K562 (cell line): ENCODE measurements around the gene SLC10A3. TPM values are rescaled to one million over a fixed set of nuclear protein-coding genes. Genes with fewer than 3 reads are reported as not detected.
A peak's percentile ranks its signal among the peaks of the same experiment; 100 is the strongest.

Experiments used
- ATAC-seq: fragments of 200-7000 bp; cut with Tn5 transposase; 3 replicates; pipeline ENCODE4 v1.9.1; 2020; ENCODE audit warnings: moderate library complexity
- BruUV-seq: library from RNA; stranded (reverse); fragments of 400-500 nt; replicated peaks from 2 replicates; lab custom pipeline; 2021; lab: Mats Ljungman, UMichigan
- CTCF ChIA-PET: fragments of 300-600 bp; formaldehyde crosslinking; extraction: SDS; loops from one replicate; lab custom pipeline; 2021; ENCODE audit warnings: low intra/inter-chr PET ratio; lab: Yijun Ruan, JAX
- POLR2A ChIA-PET: fragments of 300-600, 350-650 bp; sonication (Branson Sonifier 250); formaldehyde crosslinking; extraction: SDS; loops from one replicate; lab custom pipeline; 2021; ENCODE audit warnings: antibody characterized with exemption, inconsistent platforms; lab: Yijun Ruan, JAX
- DNase-seq, 4 experiments: peaks; one replicate each; pipeline versions ENCODE4 v3.0.0 to v3.0.0-alpha.2; 2011 to 2018; ENCODE audit warnings: low spot score in 3 of 4, mixed read lengths in 3 of 4; ENCODE audit errors: extremely low read depth in 1 of 4
- FAIRE-seq: peaks from 2 replicates; lab custom pipeline; 2011; peaks lifted over from hg19 to GRCh38; lab: Jason Lieb, UNC
- H2AFZ ChIP-seq: 2 replicates; pipeline ENCODE4 v1.6.0; 2011; ENCODE audit warnings: low read depth, low read length, control low read depth, inconsistent platforms
- H3K27ac ChIP-seq: fragments of 200-600 bp; 3 replicates; pipeline ENCODE4 v1.8.0; 2011; ENCODE audit warnings: low read depth, mild to moderate bottlenecking, control low read depth, inconsistent platforms, low read length, moderate library complexity, mixed read lengths; ENCODE audit errors: extremely low read depth
- H3K27me3 ChIP-seq, 2 experiments: fragments of 300-600 bp in 1 of 2; 2 replicates in 1 of 2; 3 replicates in 1 of 2; pipeline versions ENCODE4 v1.6.0 to v1.8.0; 2011; ENCODE audit warnings: inconsistent platforms in 2 of 2, low read length in 2 of 2, mild to moderate bottlenecking in 1 of 2, mixed read lengths in 1 of 2, moderate library complexity in 1 of 2; ENCODE audit not compliant: control insufficient read depth in 2 of 2, insufficient read depth in 2 of 2
- H3K36me3 ChIP-seq: fragments of 300-600 bp; 3 replicates; pipeline ENCODE4 v1.8.0; 2011; ENCODE audit warnings: mild to moderate bottlenecking, low read length, inconsistent platforms; ENCODE audit not compliant: control insufficient read depth, insufficient read depth
- H3K4me1 ChIP-seq, 2 experiments: fragments of 200-600 bp in 1 of 2; replicated peaks in 1 of 2; 2 replicates in 1 of 2; 3 replicates in 1 of 2; pipeline versions ENCODE4 v1.5.1 to v1.8.0; 2011; ENCODE audit warnings: inconsistent platforms in 2 of 2, low read length in 2 of 2, mild to moderate bottlenecking in 1 of 2, mixed read lengths in 1 of 2, moderate library complexity in 1 of 2; ENCODE audit not compliant: control insufficient read depth in 2 of 2, insufficient read depth in 2 of 2
- H3K4me2 ChIP-seq: 2 replicates; pipeline ENCODE4 v1.6.1; 2011; ENCODE audit warnings: low read length, control low read depth, inconsistent platforms, mixed read lengths; ENCODE audit not compliant: insufficient read depth
- H3K4me3 ChIP-seq: fragments of 200-600 bp; sonication (generic), shearing (Covaris generic); 2 replicates; pipeline ENCODE4 v1.5.1; 2016; ENCODE audit warnings: control low read depth, inconsistent platforms
- H3K79me2 ChIP-seq: fragments of 200-600 bp; 3 replicates; pipeline ENCODE4 v1.8.0; 2011; ENCODE audit warnings: low read length, inconsistent platforms; ENCODE audit not compliant: control insufficient read depth, insufficient read depth
- H3K9ac ChIP-seq, 2 experiments: 2 replicates each; pipeline versions ENCODE4 v1.6.0 to v1.6.1; 2011; ENCODE audit warnings: low read depth in 2 of 2, low read length in 2 of 2, control low read depth in 1 of 2, inconsistent platforms in 1 of 2, mild to moderate bottlenecking in 1 of 2, mixed read lengths in 1 of 2; ENCODE audit not compliant: insufficient read depth in 1 of 2
- H3K9me1 ChIP-seq: one replicate; pipeline ENCODE4 v1.6.0; 2011; ENCODE audit warnings: inconsistent platforms, mild to moderate bottlenecking, low read length, moderate library complexity; ENCODE audit not compliant: control insufficient read depth, insufficient read depth
- H3K9me3 ChIP-seq: replicated peaks from 2 replicates; pipeline ENCODE4 v1.5.1; 2011; ENCODE audit warnings: low read depth, low read length, inconsistent platforms; ENCODE audit not compliant: control insufficient read depth, insufficient read depth
- H4K20me1 ChIP-seq: replicated peaks from 2 replicates; pipeline ENCODE4 v1.6.1; 2011; ENCODE audit warnings: low read length, inconsistent platforms, mixed read lengths; ENCODE audit not compliant: control insufficient read depth, insufficient read depth
- FOXM1 ChIP-seq, 2 experiments: fragments of 450-650 bp in 1 of 2; sonication (generic) in 1 of 2; formaldehyde crosslinking in 1 of 2; IDR thresholded peaks; 2 replicates each; pipeline versions ENCODE4 v1.6.1 to v1.9.0; 2017 to 2022; ENCODE audit warnings: low read depth in 2 of 2, mild to moderate bottlenecking in 2 of 2, missing genetic modification reagents in 1 of 2, moderate library complexity in 1 of 2
- KDM5B ChIP-seq: fragments of 200-600 bp; sonication (generic); IDR thresholded peaks from 2 replicates; pipeline ENCODE4 v1.6.1; 2012; ENCODE audit warnings: low read depth, mild to moderate bottlenecking, moderate library complexity, low read length, control low read depth, inconsistent platforms; ENCODE audit not compliant: insufficient replicate concordance
- MXI1 ChIP-seq: IDR thresholded peaks from 2 replicates; pipeline ENCODE4 v1.6.1; 2011; ENCODE audit warnings: low read depth, mild to moderate bottlenecking, improper control_type of control experiment, low read length
- NCOA2 ChIP-seq, 2 experiments: fragments of 450-650 bp; IDR thresholded peaks; 2 replicates each; pipeline ENCODE4 v1.6.1; 2018; ENCODE audit warnings: mild to moderate bottlenecking in 2 of 2, moderate library complexity in 1 of 2; ENCODE audit not compliant: partially characterized antibody in 2 of 2
- NCOA6 ChIP-seq: fragments of 450-650 bp; IDR thresholded peaks from 2 replicates; pipeline ENCODE4 v1.6.1; 2017; ENCODE audit warnings: mild to moderate bottlenecking
- NFIX ChIP-seq: fragments of 250-450 bp; sonication (Bioruptor Pico); IDR thresholded peaks from 2 replicates; pipeline ENCODE4 v1.4.0; 2020; ENCODE audit warnings: low read depth, mild to moderate bottlenecking, moderate library complexity
- PPARD ChIP-seq: fragments of 250-450 bp; sonication (Bioruptor Pico); IDR thresholded peaks from 2 replicates; pipeline ENCODE4 v1.8.0; 2022; ENCODE audit warnings: inconsistent platforms, mild to moderate bottlenecking, moderate library complexity
- RAD51 ChIP-seq: fragments of 450-650 bp; IDR thresholded peaks from 2 replicates; pipeline ENCODE4 v1.7.1; 2016; ENCODE audit warnings: low read depth, mild to moderate bottlenecking, borderline replicate concordance
- RBBP5 ChIP-seq: fragments of 200-600 bp; sonication (generic); IDR thresholded peaks from 2 replicates; pipeline ENCODE4 v1.6.1; 2012; ENCODE audit warnings: borderline replicate concordance, mild to moderate bottlenecking, low read length, control low read depth, inconsistent platforms; ENCODE audit not compliant: insufficient read depth, poor library complexity, severe bottlenecking
- SAFB ChIP-seq: fragments of 200-400 bp; formaldehyde crosslinking; IDR thresholded peaks from 2 replicates; pipeline ENCODE4 v1.6.1; 2017; ENCODE audit warnings: low read depth, low read length, borderline replicate concordance
- SIRT6 ChIP-seq: IDR thresholded peaks from one replicate; pipeline ENCODE4 v1.6.1; 2012; ENCODE audit warnings: low read depth, mild to moderate bottlenecking, control low read depth, inconsistent platforms, low read length, moderate library complexity
- SREBF2 ChIP-seq: sonication (generic); formaldehyde crosslinking; IDR thresholded peaks from 2 replicates; pipeline ENCODE4 v1.4.0; 2020; ENCODE audit warnings: mild to moderate bottlenecking, missing genetic modification reagents
- SRSF3 ChIP-seq: fragments of 200-400 bp; formaldehyde crosslinking; IDR thresholded peaks from 2 replicates; pipeline ENCODE4 v1.6.1; 2016; ENCODE audit warnings: mild to moderate bottlenecking, low read length, moderate library complexity; ENCODE audit not compliant: insufficient read depth
- STAG1 ChIP-seq: sonication (generic); formaldehyde crosslinking; IDR thresholded peaks from 2 replicates; pipeline ENCODE4 v1.5.0; 2020; ENCODE audit warnings: missing genetic modification reagents, borderline replicate concordance
- ZKSCAN3 ChIP-seq: fragments of 250-450 bp; sonication (Bioruptor Pico); IDR thresholded peaks from 2 replicates; pipeline ENCODE4 v1.4.0; 2020
- ZNF3 ChIP-seq: fragments of 250-450 bp; sonication (Bioruptor Pico); IDR thresholded peaks from 2 replicates; pipeline ENCODE4 v1.5.0; 2021; ENCODE audit warnings: mild to moderate bottlenecking, moderate library complexity
- WGBS: fragments of 100-300 bp; shearing (Covaris generic); methylation state at CpG from one replicate; pipeline ENCODE4 v1.1.6; 2016; ENCODE audit warnings: low coverage, mixed read lengths; ENCODE audit not compliant: insufficient coverage; ENCODE audit errors: missing lambda C conversion rate; 5-methylcytosine and 5-hydroxymethylcytosine counted together
- in situ Hi-C: fragments of 300-500 bp; cut with MboI; formaldehyde crosslinking; loops from 4 replicates; pipeline ENCODE4 v1.15.0; 2018; ENCODE audit warnings: inconsistent platforms, mixed read lengths
- intact Hi-C: fragments of 100-400 bp; cut with micrococcal nuclease; formaldehyde crosslinking; loops from 2 replicates; pipeline ENCODE4 v1.14.2; 2022
- polyA plus RNA-seq, 8 experiments: library from polyadenylated mRNA; depleted of rRNA in 4 of 8; stranded (reverse) in 5 of 8; unstranded in 3 of 8; fragments of >200 nt; fragmentation: Nextera tagmentation in 2 of 8; fragmentation: Illumina TruSeq in 1 of 8; extraction: Ambion mirVana in 2 of 8; extraction: Trizol in 1 of 8; gene quantifications; 2 replicates each; pipeline versions ENCODE4 v1.2.1 to v1.2.3, GENCODE V29; 2011 to 2014; ENCODE audit warnings: inconsistent platforms in 1 of 8, missing spikeins in 1 of 8
- total RNA-seq, 7 experiments: library from RNA; depleted of rRNA in 6 of 7; stranded (reverse); fragments of >200 nt in 6 of 7; fragmentation: Illumina TruSeq in 2 of 7; extraction: Trizol in 2 of 7; gene quantifications; 2 replicates each; pipeline versions ENCODE4 v1.2.1 to v1.2.3, GENCODE V29; 2011 to 2021; ENCODE audit warnings: low replicate concordance in 1 of 7
- TF ChIP-seq, protein P1 (sequence below): fragments of 250-450 bp; sonication (Bioruptor Pico); IDR thresholded peaks from 2 replicates; pipeline ENCODE4 v1.4.0; 2020; ENCODE audit warnings: mild to moderate bottlenecking, moderate library complexity
- TF ChIP-seq, protein P2 (sequence below): fragments of 250-450 bp; sonication (Bioruptor Pico); IDR thresholded peaks from 2 replicates; pipeline ENCODE4 v1.4.0; 2020

SLC10A3 gene
- total and polyA plus RNA-seq, 9 of the 15 experiments (the other 6 are each of a cell fraction or from before 2014, with no cell fraction given), result 5.2 to 30.6 (median 16.7) TPM

DNA sequence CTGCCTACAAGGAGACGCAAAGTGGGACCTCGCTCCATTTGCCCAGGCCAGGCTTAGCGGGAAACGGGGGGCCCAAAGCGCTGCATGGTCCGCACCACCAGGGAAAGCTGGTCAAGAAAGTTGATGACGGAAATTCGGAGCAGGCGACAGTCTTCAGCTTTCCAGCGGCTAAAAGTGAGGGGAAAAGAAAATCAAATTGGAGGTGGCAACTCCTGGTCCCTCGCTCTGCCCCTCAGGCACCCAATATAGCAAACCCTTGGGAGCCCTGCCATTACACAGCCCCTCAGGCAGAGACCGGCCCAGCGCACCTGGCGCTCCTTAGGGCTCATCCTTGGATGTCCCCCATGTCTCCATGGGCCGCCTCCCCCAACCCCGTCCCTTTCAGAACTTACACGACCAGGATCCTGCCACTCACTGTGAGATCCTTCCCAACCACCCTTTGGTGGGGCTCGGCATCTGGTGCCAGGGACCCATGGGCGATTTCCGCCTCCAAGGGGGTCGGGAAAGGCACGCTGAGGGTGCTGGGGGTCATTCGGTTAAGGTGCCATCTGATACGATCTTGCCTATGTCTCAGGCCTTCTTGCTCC is 12.4 kb downstream of the SLC10A3 start:
- Histone ChIP-seq H4K20me1 (no peaks in the 10 kb centered on the region), H3K27ac (peak overlapping the region; percentile 74), H2AFZ (no peak overlapping the region), H3K4me1 (peaks cover 26 to 41% of the 10 kb centered on the region in 2 experiments), H3K9ac (peak overlapping the region; percentile 76 to 89), H3K9me3 (no peaks in the 10 kb centered on the region), H3K9me1 (no peaks in the 10 kb centered on the region), H3K4me2 (peak overlapping the region; percentile 95), H3K36me3 (peaks cover 3% of the 10 kb centered on the region; the same call in 2 of the 3 replicates), H3K79me2 (peaks cover 11% of the 10 kb centered on the region), H3K4me3 (peak overlapping the region; percentile 60), H3K27me3 (no peaks in the 10 kb centered on the region)
- ChIA-PET POLR2A (interaction anchor here (0.7 to 1.6 kb wide), 9 partner anchors 8 to 77 kb away, joined by 3 to 11 read pairs (median 4); no protein-coding TSS in a partner anchor), CTCF (no interaction called here)
- intact Hi-C loops (loop anchor here (5.0 kb wide), 1 partner anchor 51 kb away; the partner anchor contains the start of gene ATP6AP1), in situ Hi-C loops (no loop called here)
- 33% methylated on average over 17 of the region's 24 CpGs for WGBS
- DNase-seq, result no peak
- no peak for ATAC-seq
- no peak for FAIRE-seq
- BruUV-seq, result TSS peak; percentile 96
- TF ChIP-seq MXI1 (no peak), KDM5B (peak; percentile 39), ZNF3 (no peak), FOXM1 (IDR thresholded peaks at IDR 0.05; ENCODE audit: low read depth) (no peak), FOXM1 (CRISPR knock-in tag; IDR thresholded peaks at IDR 0.05; ENCODE audit: low read depth) (0 out of 2 replicates have a peak, but pooled peaks have one; percentile 6), NCOA2 (IDR thresholded peaks at IDR 0.05; ENCODE audit: partially characterized antibody in 2 of 2) (no peak), NCOA6 (no peak), NFIX (CRISPR knock-in tag) (no peak), SAFB (no peak), RAD51 (no peak), SIRT6 (peak; percentile 53), SRSF3 (no peak), PPARD (CRISPR knock-in tag) (no peak), RBBP5 (peak; percentile 31), STAG1 (CRISPR knock-in tag) (no peak), SREBF2 (no peak), ZKSCAN3 (CRISPR knock-in tag) (no peak)
- TF ChIP-seq, protein P1, sequence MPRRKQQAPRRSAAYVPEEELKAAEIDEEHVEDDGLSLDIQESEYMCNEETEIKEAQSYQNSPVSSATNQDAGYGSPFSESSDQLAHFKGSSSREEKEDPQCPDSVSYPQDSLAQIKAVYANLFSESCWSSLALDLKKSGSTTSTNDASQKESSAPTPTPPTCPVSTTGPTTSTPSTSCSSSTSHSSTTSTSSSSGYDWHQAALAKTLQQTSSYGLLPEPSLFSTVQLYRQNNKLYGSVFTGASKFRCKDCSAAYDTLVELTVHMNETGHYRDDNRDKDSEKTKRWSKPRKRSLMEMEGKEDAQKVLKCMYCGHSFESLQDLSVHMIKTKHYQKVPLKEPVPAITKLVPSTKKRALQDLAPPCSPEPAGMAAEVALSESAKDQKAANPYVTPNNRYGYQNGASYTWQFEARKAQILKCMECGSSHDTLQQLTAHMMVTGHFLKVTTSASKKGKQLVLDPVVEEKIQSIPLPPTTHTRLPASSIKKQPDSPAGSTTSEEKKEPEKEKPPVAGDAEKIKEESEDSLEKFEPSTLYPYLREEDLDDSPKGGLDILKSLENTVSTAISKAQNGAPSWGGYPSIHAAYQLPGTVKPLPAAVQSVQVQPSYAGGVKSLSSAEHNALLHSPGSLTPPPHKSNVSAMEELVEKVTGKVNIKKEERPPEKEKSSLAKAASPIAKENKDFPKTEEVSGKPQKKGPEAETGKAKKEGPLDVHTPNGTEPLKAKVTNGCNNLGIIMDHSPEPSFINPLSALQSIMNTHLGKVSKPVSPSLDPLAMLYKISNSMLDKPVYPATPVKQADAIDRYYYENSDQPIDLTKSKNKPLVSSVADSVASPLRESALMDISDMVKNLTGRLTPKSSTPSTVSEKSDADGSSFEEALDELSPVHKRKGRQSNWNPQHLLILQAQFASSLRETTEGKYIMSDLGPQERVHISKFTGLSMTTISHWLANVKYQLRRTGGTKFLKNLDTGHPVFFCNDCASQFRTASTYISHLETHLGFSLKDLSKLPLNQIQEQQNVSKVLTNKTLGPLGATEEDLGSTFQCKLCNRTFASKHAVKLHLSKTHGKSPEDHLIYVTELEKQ (CRISPR knock-in tag), result no peak
- TF ChIP-seq, protein P2, sequence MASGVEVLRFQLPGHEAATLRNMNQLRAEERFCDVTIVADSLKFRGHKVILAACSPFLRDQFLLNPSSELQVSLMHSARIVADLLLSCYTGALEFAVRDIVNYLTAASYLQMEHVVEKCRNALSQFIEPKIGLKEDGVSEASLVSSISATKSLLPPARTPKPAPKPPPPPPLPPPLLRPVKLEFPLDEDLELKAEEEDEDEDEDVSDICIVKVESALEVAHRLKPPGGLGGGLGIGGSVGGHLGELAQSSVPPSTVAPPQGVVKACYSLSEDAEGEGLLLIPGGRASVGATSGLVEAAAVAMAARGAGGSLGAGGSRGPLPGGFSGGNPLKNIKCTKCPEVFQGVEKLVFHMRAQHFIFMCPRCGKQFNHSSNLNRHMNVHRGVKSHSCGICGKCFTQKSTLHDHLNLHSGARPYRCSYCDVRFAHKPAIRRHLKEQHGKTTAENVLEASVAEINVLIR (CRISPR knock-in tag), result no peak
